Bronchial epithelial cell (primary cell): Measurements from ENCODE around the gene CCS. TPM values are rescaled to one million over a fixed set of nuclear protein-coding genes. Genes with fewer than 3 reads are reported as not detected.

Experiments used
- DNase-seq: peaks from one replicate; pipeline ENCODE4 v3.0.0-alpha.2; 2010; ENCODE audit warnings: low read depth
- FAIRE-seq: peaks from 2 replicates; lab custom pipeline; 2011; peaks lifted over from hg19 to GRCh38; lab: Jason Lieb, UNC
- H3K27me3 ChIP-seq: 2 replicates; pipeline ENCODE4 v1.5.1; 2011; ENCODE audit warnings: low read length; ENCODE audit not compliant: control insufficient read depth, insufficient read depth
- H3K36me3 ChIP-seq: 2 replicates; pipeline ENCODE4 v1.5.1; 2011; ENCODE audit warnings: low read length; ENCODE audit not compliant: control insufficient read depth, insufficient read depth
- H3K4me3 ChIP-seq: 2 replicates; pipeline ENCODE4 v1.5.1; 2011; ENCODE audit warnings: mild to moderate bottlenecking, low read depth, low read length, control low read depth
- CTCF ChIP-seq: IDR thresholded peaks from 2 replicates; pipeline ENCODE4 v1.5.1; 2011; ENCODE audit warnings: mild to moderate bottlenecking, moderate library complexity, low read length, control low read depth, inconsistent platforms; ENCODE audit not compliant: insufficient read depth, severe bottlenecking
- total RNA-seq: library from RNA; depleted of rRNA; stranded (reverse); fragments of >200 nt; gene quantifications from 2 replicates; pipeline ENCODE4 v1.2.1, GENCODE V29; 2014

Gene CCS
- total RNA-seq, 1 donor from 2014 or later, result 30.3 TPM

- no peak for TF ChIP-seq CTCF
- DNase-seq (no peak), FAIRE-seq (no peak)
- Histone ChIP-seq H3K36me3 (no peaks in the 10 kb centered on the region), H3K27me3 (peaks cover 1% of the 10 kb centered on the region), H3K4me3 (no peak overlapping the region)
Observed at GRCh38 chr11:66559142-66559865, 33.7 kb upstream of the CCS start.

GRCh38 chr11:66559866-66560676, 32.9 kb upstream of the CCS start:
- DNase-seq (no peak), FAIRE-seq (no peak)
- H3K4me3 ChIP-seq, result no peak overlapping the region
- peaks cover 1% of the 10 kb centered on the region for H3K27me3 ChIP-seq
- no peak for TF ChIP-seq CTCF
- H3K36me3 ChIP-seq, result no peaks in the 10 kb centered on the region

GRCh38 chr11:66561178-66561974, 31.6 kb upstream of the CCS start:
- TF ChIP-seq CTCF, result no peak
- FAIRE-seq, result no peak
- H3K27me3 ChIP-seq, result peaks cover 1% of the 10 kb centered on the region
- DNase-seq, result no peak
- no peaks in the 10 kb centered on the region for H3K36me3 ChIP-seq
- H3K4me3 ChIP-seq, result no peak overlapping the region

- no peak for FAIRE-seq
Observed at GRCh38 chr11:66561975-66562248, 31.1 kb upstream of the CCS start.

GRCh38 chr11:66562275-66562674, 30.7 kb upstream of the CCS start:
- DNase-seq, result no peak
- no peak for FAIRE-seq
- H3K36me3 ChIP-seq, result no peaks in the 10 kb centered on the region
- H3K27me3 ChIP-seq, result peaks cover 3% of the 10 kb centered on the region
- no peak for TF ChIP-seq CTCF
- H3K4me3 ChIP-seq, result no peak overlapping the region

More at GRCh38 chr11:66561975-66562248, 31.1 kb upstream of the CCS start:
- no peak overlapping the region for H3K4me3 ChIP-seq
- peaks cover 2% of the 10 kb centered on the region for H3K27me3 ChIP-seq
- no peak for TF ChIP-seq CTCF
- H3K36me3 ChIP-seq, result no peaks in the 10 kb centered on the region
- no peak for DNase-seq
